PC-3 (cell line): ENCODE measurements around the gene ANGPTL7. TPM values are rescaled to one million over a fixed set of nuclear protein-coding genes. Genes with fewer than 3 reads are reported as not detected.

Experiments
- ATAC-seq: fragments of 200-7000 bp; cut with Tn5 transposase; 2 replicates; pipeline ENCODE4 v1.9.1; 2020; ENCODE audit warnings: mild to moderate bottlenecking, moderate library complexity
- BruUV-seq: library from RNA; stranded (reverse); fragments of 400-500 nt; replicated peaks from 2 replicates; lab custom pipeline; 2021; lab: Mats Ljungman, UMichigan
- CTCF ChIA-PET: fragments of 300-600 bp; sonication (Branson Sonifier 250); formaldehyde crosslinking; loops from one replicate; lab custom pipeline; 2022; ENCODE audit warnings: antibody characterized with exemption; lab: Charles Lee
- POLR2A ChIA-PET: fragments of 300-600 bp; sonication (Branson Sonifier 250); formaldehyde crosslinking; loops from one replicate; lab custom pipeline; 2022; ENCODE audit warnings: antibody characterized with exemption; ENCODE audit not compliant: unreplicated experiment; lab: Charles Lee
- DNase-seq: peaks from one replicate; pipeline ENCODE4 v3.0.0-alpha.2; 2015
- H2AFZ ChIP-seq: fragments of 300-600 bp; sonication (generic); 2 replicates; pipeline ENCODE4 v1.6.0; 2016; ENCODE audit warnings: antibody characterized with exemption, low read length
- H3F3A ChIP-seq: fragments of 300-600 bp; sonication (generic); one replicate; pipeline ENCODE4 v1.6.0; 2017; ENCODE audit warnings: antibody characterized with exemption, low read length, control low read depth, mild to moderate bottlenecking; ENCODE audit not compliant: unreplicated experiment
- H3K27ac ChIP-seq: fragments of 300-600 bp; sonication (generic); 2 replicates; pipeline ENCODE4 v1.5.1; 2016; ENCODE audit warnings: mild to moderate bottlenecking, low read length
- H3K27me3 ChIP-seq: fragments of 300-600 bp; sonication (generic); 2 replicates; pipeline ENCODE4 v1.6.1; 2016; ENCODE audit warnings: low read length, mixed read lengths
- H3K36me3 ChIP-seq: fragments of 300-600 bp; sonication (generic); 2 replicates; pipeline ENCODE4 v1.6.1; 2016; ENCODE audit warnings: low read depth, mixed run types, low read length, mixed read lengths
- H3K4me1 ChIP-seq: fragments of 300-600 bp; sonication (generic); 2 replicates; pipeline ENCODE4 v1.5.1; 2016; ENCODE audit warnings: low read length; ENCODE audit not compliant: insufficient read depth
- H3K4me2 ChIP-seq: fragments of 300-600 bp; sonication (generic); 2 replicates; pipeline ENCODE4 v1.6.0; 2016; ENCODE audit warnings: low read length
- H3K4me3 ChIP-seq: fragments of 300-600 bp; sonication (generic); 2 replicates; pipeline ENCODE4 v1.5.1; 2016; ENCODE audit warnings: mild to moderate bottlenecking, low read length, mixed read lengths
- H3K79me2 ChIP-seq: fragments of 300-600 bp; sonication (generic); 2 replicates; pipeline ENCODE4 v1.6.1; 2017; ENCODE audit warnings: low read length, mixed read lengths
- H3K9ac ChIP-seq: fragments of 300-600 bp; sonication (generic); 2 replicates; pipeline ENCODE4 v1.6.0; 2016; ENCODE audit warnings: mild to moderate bottlenecking, low read length
- H3K9me2 ChIP-seq: fragments of 300-600 bp; sonication (generic); replicated peaks from 2 replicates; pipeline ENCODE4 v1.6.1; 2016; ENCODE audit warnings: mixed run types, low read length, mixed read lengths
- H3K9me3 ChIP-seq: fragments of 300-600 bp; sonication (generic); 2 replicates; pipeline ENCODE4 v1.6.1; 2016; ENCODE audit warnings: low read length, mixed read lengths
- H4K20me1 ChIP-seq: fragments of 300-600 bp; sonication (generic); 2 replicates; pipeline ENCODE4 v1.6.1; 2016; ENCODE audit warnings: low read length, mixed read lengths
- CTCF ChIP-seq: fragments of 300-600 bp; sonication (generic); conservative IDR thresholded peaks from 2 replicates; pipeline ENCODE4 v1.5.1; 2017; ENCODE audit warnings: antibody characterized with exemption, low read depth, mild to moderate bottlenecking, low read length
- EZH2 ChIP-seq: fragments of 300-600 bp; sonication (generic); IDR thresholded peaks from one replicate; pipeline ENCODE4 v1.6.1; 2017; ENCODE audit warnings: antibody characterized with exemption, mild to moderate bottlenecking, low read length; ENCODE audit not compliant: unreplicated experiment
- EZH2phosphoT487 ChIP-seq: fragments of 300-600 bp; sonication (generic); IDR thresholded peaks from 2 replicates; pipeline ENCODE4 v1.6.1; 2018; ENCODE audit warnings: mild to moderate bottlenecking, antibody characterized with exemption, low read length, borderline replicate concordance
- intact Hi-C: fragments of 100-400 bp; cut with micrococcal nuclease; formaldehyde crosslinking; loops from 2 replicates; pipeline ENCODE4 v1.9.0; 2023
- total RNA-seq: library from RNA; depleted of rRNA; stranded (reverse); fragments of >200 nt; gene quantifications from 2 replicates; pipeline ENCODE4 v1.2.3, GENCODE V29; 2014

ANGPTL7 gene
- total RNA-seq, 1 experiment from 2014 or later: not detected

- TF ChIP-seq EZH2 (no peak), EZH2phosphoT487 (no peak), CTCF (no peak)
- POLR2A ChIA-PET: no interaction called here
Measured at GRCh38 chr1:11174261-11174942, 14.8 kb upstream of the ANGPTL7 start.

GRCh38 chr1:11175461-11175860 is 13.7 kb upstream of the ANGPTL7 start:
- POLR2A ChIA-PET: no interaction called here
- intact Hi-C loops: no loop called here
- BruUV-seq: no TSS peak

More at GRCh38 chr1:11174261-11174942, 14.8 kb upstream of the ANGPTL7 start:
- Histone ChIP-seq H2AFZ (no peak overlapping the region), H3K36me3 (peaks cover 5% of the 10 kb centered on the region; the same call in 1 of the 2 replicates), H3K4me1 (peaks cover 17% of the 10 kb centered on the region), H3K9me2 (no peaks in the 10 kb centered on the region), H3K79me2 (no peaks in the 10 kb centered on the region), H3K27me3 (no peaks in the 10 kb centered on the region), H3K4me2 (no peak overlapping the region), H3K9ac (no peak overlapping the region), H3K27ac (no peak overlapping the region), H3K9me3 (no peaks in the 10 kb centered on the region), H3F3A (no peaks in the 10 kb centered on the region), H4K20me1 (no peaks in the 10 kb centered on the region), H3K4me3 (no peak overlapping the region)
- ATAC-seq: no peak
- no peak for DNase-seq
- intact Hi-C loops: no loop called here
- BruUV-seq: no TSS peak
- CTCF ChIA-PET: no interaction called here

More at GRCh38 chr1:11175461-11175860, 13.7 kb upstream of the ANGPTL7 start:
- CTCF ChIA-PET: no interaction called here
- no peaks in the 10 kb centered on the region for H3K27me3 ChIP-seq
- no peaks in the 10 kb centered on the region for H3K9me2 ChIP-seq
- no peaks in the 10 kb centered on the region for H3K79me2 ChIP-seq
- no peaks in the 10 kb centered on the region for H4K20me1 ChIP-seq
- no peak for DNase-seq
- no peak overlapping the region for H3K9ac ChIP-seq
- no peaks in the 10 kb centered on the region for H3F3A ChIP-seq
- no peak overlapping the region for H3K4me2 ChIP-seq
- H3K4me1 ChIP-seq: peaks cover 27% of the 10 kb centered on the region
- TF ChIP-seq EZH2 (no peak), EZH2phosphoT487 (no peak), CTCF (no peak)
- no peak overlapping the region for H3K4me3 ChIP-seq
- no peak for ATAC-seq
- H2AFZ ChIP-seq: no peak overlapping the region
- H3K9me3 ChIP-seq: no peaks in the 10 kb centered on the region
- peaks cover 5% of the 10 kb centered on the region; the same call in 1 of the 2 replicates for H3K36me3 ChIP-seq
- H3K27ac ChIP-seq: no peak overlapping the region
